HepG2 (cell line): Measurements from ENCODE around the gene LRRC15. TPM values are rescaled to one million over a fixed set of nuclear protein-coding genes. Genes with fewer than 3 reads are reported as not detected.

ENCODE experiments used
- BCL6 ChIP-seq: IDR thresholded peaks from 2 replicates; pipeline ENCODE4 v1.6.1; 2016; ENCODE audit warnings: missing genetic modification reagents, missing compliant biosample characterization
- CERS6 ChIP-seq: sonication (generic); formaldehyde crosslinking; IDR thresholded peaks from 2 replicates; pipeline ENCODE4 v1.5.0; 2020; ENCODE audit warnings: missing genetic modification reagents
- CSRNP2 ChIP-seq: sonication (generic); formaldehyde crosslinking; conservative IDR thresholded peaks from 2 replicates; pipeline ENCODE4 v1.8.0; 2022; ENCODE audit warnings: low read depth, missing genetic modification reagents
- DMAP1 ChIP-seq: IDR thresholded peaks from 2 replicates; pipeline ENCODE4 v1.6.1; 2016
- FOXA3 ChIP-seq: IDR thresholded peaks from 2 replicates; pipeline ENCODE4 v1.6.1; 2016; ENCODE audit warnings: missing genetic modification reagents, missing compliant biosample characterization
- GATAD2A ChIP-seq: IDR thresholded peaks from 2 replicates; pipeline ENCODE4 v1.6.1; 2016
- POLR2AphosphoS2 ChIP-seq: IDR thresholded peaks from 2 replicates; pipeline ENCODE4 v1.6.1; 2011; ENCODE audit warnings: low read depth, low read length, improper control_type of control experiment
- RARA ChIP-seq: IDR thresholded peaks from 2 replicates; pipeline ENCODE4 v1.6.1; 2016; ENCODE audit warnings: missing genetic modification reagents, missing compliant biosample characterization
- RFX3 ChIP-seq: IDR thresholded peaks from 2 replicates; pipeline ENCODE4 v1.6.1; 2016; ENCODE audit warnings: missing biosample characterization, missing genetic modification reagents
- RFXANK ChIP-seq: IDR thresholded peaks from 2 replicates; pipeline ENCODE4 v1.6.1; 2016
- RXRB ChIP-seq: IDR thresholded peaks from 2 replicates; pipeline ENCODE4 v1.6.1; 2016; ENCODE audit warnings: borderline replicate concordance, missing genetic modification reagents, missing compliant biosample characterization
- SAP130 ChIP-seq: IDR thresholded peaks from 2 replicates; pipeline ENCODE4 v1.6.1; 2016; ENCODE audit warnings: low read depth
- SOX6 ChIP-seq, 2 experiments: fragments of 450-650 bp in 1 of 2; sonication (generic) in 1 of 2; formaldehyde crosslinking in 1 of 2; IDR thresholded peaks; 2 replicates each; pipeline versions ENCODE4 v1.4.0 to v1.6.1; 2017 to 2020; ENCODE audit warnings: antibody characterized with exemption in 1 of 2, mild to moderate bottlenecking in 1 of 2, missing genetic modification reagents in 1 of 2
- THAP8 ChIP-seq: sonication (generic); formaldehyde crosslinking; IDR thresholded peaks from 2 replicates; pipeline ENCODE4 v1.5.1; 2020; ENCODE audit warnings: missing genetic modification reagents, mild to moderate bottlenecking, borderline replicate concordance
- TP53 ChIP-seq: sonication (generic); formaldehyde crosslinking; conservative IDR thresholded peaks from 2 replicates; pipeline ENCODE4 v1.4.0; 2020; ENCODE audit warnings: missing genetic modification reagents
- ZFY ChIP-seq: sonication (generic); formaldehyde crosslinking; IDR thresholded peaks from 2 replicates; pipeline ENCODE4 v1.4.0; 2020; ENCODE audit warnings: missing genetic modification reagents
- ZNF329 ChIP-seq: sonication (generic); formaldehyde crosslinking; IDR thresholded peaks from 2 replicates; pipeline ENCODE4 v1.9.0; 2021; ENCODE audit warnings: low read depth, mild to moderate bottlenecking, missing genetic modification reagents
- ZNF33B ChIP-seq: sonication (generic); formaldehyde crosslinking; IDR thresholded peaks from 2 replicates; pipeline ENCODE4 v1.5.1; 2020; ENCODE audit warnings: mild to moderate bottlenecking, missing genetic modification reagents
- ZNF589 ChIP-seq: sonication (generic); formaldehyde crosslinking; conservative IDR thresholded peaks from 2 replicates; pipeline ENCODE4 v1.8.0; 2022; ENCODE audit warnings: mild to moderate bottlenecking, moderate library complexity, missing genetic modification reagents
- ZNF724P ChIP-seq: sonication (generic); formaldehyde crosslinking; IDR thresholded peaks from 2 replicates; pipeline ENCODE4 v1.8.0; 2022; ENCODE audit warnings: missing genetic modification reagents, borderline replicate concordance
- polyA plus RNA-seq, 8 experiments: library from polyadenylated mRNA; depleted of rRNA in 3 of 8; stranded (reverse) in 7 of 8; unstranded in 1 of 8; fragments of >200 nt; fragmentation: Illumina TruSeq in 4 of 8; extraction: Trizol in 4 of 8; gene quantifications; 2 replicates each; pipeline versions ENCODE4 v1.2.1 to v1.2.3, GENCODE V29; 2011 to 2016; ENCODE audit warnings: low read depth in 4 of 8, missing spikeins in 1 of 8, mixed read lengths in 1 of 8; ENCODE audit not compliant: insufficient read depth in 1 of 8
- total RNA-seq, 5 experiments: library from RNA; depleted of rRNA; stranded (reverse); fragments of >200 nt; fragmentation: Illumina TruSeq; extraction: Trizol; gene quantifications; 2 replicates each; pipeline ENCODE4 v1.2.3, GENCODE V29; 2016; ENCODE audit warnings: low read depth in 1 of 5

The LRRC15 gene
- total and polyA plus RNA-seq, 2 of the 13 experiments (the other 11 are each of a cell fraction or from before 2014, with no cell fraction given) = not detected

GRCh38 chr3:194386648-194387047 lies 17.1 kb upstream of the LRRC15 start (continued):
- TF ChIP-seq CSRNP2 (CRISPR knock-in tag) (no peak), ZNF724P (no peak), RARA (CRISPR knock-in tag) (peak; percentile 74), ZNF589 (CRISPR knock-in tag) (no peak), SOX6 (IDR thresholded peaks at IDR 0.05) (no peak), SOX6 (CRISPR knock-in tag; IDR thresholded peaks at IDR 0.05) (peak; percentile 42; the same call in 1 of the 2 replicates), FOXA3 (CRISPR knock-in tag) (peak; percentile 92), THAP8 (CRISPR knock-in tag) (no peak), ZNF33B (CRISPR knock-in tag) (no peak), POLR2AphosphoS2 (no peak), CERS6 (no peak), BCL6 (CRISPR knock-in tag) (peak; percentile 99), TP53 (CRISPR knock-in tag) (no peak), ZFY (CRISPR knock-in tag) (no peak), RFX3 (CRISPR knock-in tag) (no peak), SAP130 (CRISPR knock-in tag) (0 out of 2 replicates have a peak, but pooled peaks have one; percentile 23), RFXANK (CRISPR knock-in tag) (no peak), ZNF329 (CRISPR knock-in tag) (no peak), DMAP1 (CRISPR knock-in tag) (no peak), GATAD2A (0 out of 2 replicates have a peak, but pooled peaks have one; percentile 42), RXRB (peak; percentile 31; the same call in 1 of the 2 replicates)
